Ovary (tissue), 3 donors: ENCODE measurements around the gene FUT4.

Experiments used
- CTCF ChIP-seq, 3 donors: fragments of 450-650 bp in 2 of 3; fragments of 200-600 bp in 1 of 3; IDR thresholded peaks; one replicate each; pipeline versions ENCODE4 v1.5.1 to v1.8.0; 2016 to 2022; ENCODE audit warnings: antibody characterized with exemption in 3 of 3, mild to moderate bottlenecking in 1 of 3
- EP300 ChIP-seq: sonication (generic); formaldehyde crosslinking; IDR thresholded peaks from one replicate; pipeline ENCODE4 v1.6.1; 2017; ENCODE audit warnings: antibody characterized with exemption
- POLR2A ChIP-seq: fragments of 450-650 bp; IDR thresholded peaks from one replicate; pipeline ENCODE4 v1.6.1; 2017; ENCODE audit warnings: antibody characterized with exemption, mild to moderate bottlenecking, moderate library complexity
- donor health status: DM: no; HTN: no; CAD: no.

- no peak for TF ChIP-seq POLR2A
- no peak for TF ChIP-seq CTCF (IDR thresholded peaks at IDR 0.05)
- TF ChIP-seq EP300: no peak
Measured at GRCh38 chr11:94585399-94585798, 41.7 kb downstream of the FUT4 start.
